PC-9 (cell line): ENCODE results near the gene BCL2L14.

Source experiments
- EZH2 ChIP-seq: fragments of 200-600 bp; sonication (generic); IDR thresholded peaks from 2 replicates; pipeline ENCODE4 v1.8.0; 2017; ENCODE audit warnings: antibody characterized with exemption, low read depth
- TF ChIP-seq, protein P1 (sequence below): fragments of 200-600 bp; sonication (generic); conservative IDR thresholded peaks from 2 replicates; pipeline ENCODE4 v1.6.1; 2017; ENCODE audit warnings: mixed run types, antibody characterized with exemption, mild to moderate bottlenecking, moderate library complexity

DNA sequence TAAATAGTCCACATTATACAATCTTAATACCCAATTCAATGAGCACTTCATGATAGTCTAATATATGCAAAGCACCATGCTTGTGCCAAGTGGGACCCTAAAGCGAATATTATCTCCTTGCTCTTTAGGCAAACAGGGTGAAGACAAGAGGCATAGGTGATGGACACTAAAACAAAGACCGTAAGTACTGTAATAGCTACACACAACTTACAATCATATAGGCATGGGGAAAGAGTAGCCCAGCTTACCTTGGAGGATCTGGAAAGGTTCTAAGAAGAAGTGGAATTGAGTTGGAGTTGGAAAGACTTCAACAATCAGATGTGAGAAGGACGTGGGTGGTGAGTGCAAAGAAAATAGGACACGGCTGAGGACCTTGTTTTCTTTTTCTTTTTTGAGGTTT lies 19.1 kb upstream of the BCL2L14 start:
- TF ChIP-seq, protein P1, sequence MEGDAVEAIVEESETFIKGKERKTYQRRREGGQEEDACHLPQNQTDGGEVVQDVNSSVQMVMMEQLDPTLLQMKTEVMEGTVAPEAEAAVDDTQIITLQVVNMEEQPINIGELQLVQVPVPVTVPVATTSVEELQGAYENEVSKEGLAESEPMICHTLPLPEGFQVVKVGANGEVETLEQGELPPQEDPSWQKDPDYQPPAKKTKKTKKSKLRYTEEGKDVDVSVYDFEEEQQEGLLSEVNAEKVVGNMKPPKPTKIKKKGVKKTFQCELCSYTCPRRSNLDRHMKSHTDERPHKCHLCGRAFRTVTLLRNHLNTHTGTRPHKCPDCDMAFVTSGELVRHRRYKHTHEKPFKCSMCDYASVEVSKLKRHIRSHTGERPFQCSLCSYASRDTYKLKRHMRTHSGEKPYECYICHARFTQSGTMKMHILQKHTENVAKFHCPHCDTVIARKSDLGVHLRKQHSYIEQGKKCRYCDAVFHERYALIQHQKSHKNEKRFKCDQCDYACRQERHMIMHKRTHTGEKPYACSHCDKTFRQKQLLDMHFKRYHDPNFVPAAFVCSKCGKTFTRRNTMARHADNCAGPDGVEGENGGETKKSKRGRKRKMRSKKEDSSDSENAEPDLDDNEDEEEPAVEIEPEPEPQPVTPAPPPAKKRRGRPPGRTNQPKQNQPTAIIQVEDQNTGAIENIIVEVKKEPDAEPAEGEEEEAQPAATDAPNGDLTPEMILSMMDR = no peak
- no peak for TF ChIP-seq EZH2
